C4-2B (cell line): ENCODE results near the gene ST7.
A peak's percentile ranks its signal among the peaks of the same experiment; 100 is the strongest.

Experiments used
- H3K27ac ChIP-seq: fragments of 450-650 bp; 2 replicates; pipeline ENCODE4 v1.5.1; 2017
- CTCF ChIP-seq: fragments of 450-650 bp; conservative IDR thresholded peaks from 2 replicates; pipeline ENCODE4 v1.5.1; 2017; ENCODE audit warnings: mild to moderate bottlenecking
- ZFX ChIP-seq: fragments of 450-650 bp; IDR thresholded peaks from 2 replicates; pipeline ENCODE4 v1.6.1; 2017

The ST7 gene

DNA sequence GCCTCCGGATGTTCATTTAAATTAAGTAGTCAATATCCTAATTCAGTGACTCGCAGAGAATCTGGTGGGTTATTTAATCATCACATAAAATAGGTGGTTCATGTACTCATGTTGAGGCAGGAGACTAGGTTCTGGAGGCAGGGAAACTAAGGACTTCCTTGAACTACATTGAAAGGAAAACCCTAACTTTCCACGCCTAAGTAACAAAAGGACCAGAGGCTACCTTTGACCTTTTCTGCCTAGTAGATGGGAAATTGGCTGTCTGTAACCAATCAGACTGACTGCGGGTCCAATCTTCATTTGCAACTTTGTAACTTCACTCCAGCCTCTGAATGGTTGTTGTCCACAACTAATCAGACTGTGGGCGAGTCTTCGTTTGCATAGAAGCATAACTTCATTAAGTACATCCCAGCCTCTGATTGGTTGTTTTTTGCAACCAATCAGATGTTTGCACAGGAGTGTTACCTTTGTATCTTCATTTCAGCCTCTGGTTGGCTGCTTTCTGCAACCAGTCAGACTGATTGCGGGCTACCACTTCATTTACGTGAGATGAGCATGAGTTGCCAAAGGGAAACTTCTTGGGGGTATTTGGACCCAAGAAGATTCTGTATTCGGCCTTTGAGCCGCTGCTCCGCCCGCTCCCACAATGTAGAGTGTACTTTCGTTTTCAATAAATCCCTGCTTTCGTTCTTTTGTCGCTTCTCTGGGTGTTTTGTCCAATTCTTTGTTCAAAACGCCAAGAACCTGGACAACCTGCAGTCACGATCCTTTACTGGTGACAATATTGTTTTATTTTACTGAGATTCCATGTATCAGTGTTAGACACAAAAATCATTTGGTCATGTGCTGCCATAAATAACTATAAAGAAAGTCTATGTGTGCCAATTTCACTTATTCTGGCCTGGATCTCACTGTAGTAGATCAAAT is 1.7 kb upstream of the ST7 start:
- no peak overlapping the region for H3K27ac ChIP-seq
- TF ChIP-seq CTCF (no peak), ZFX (no peak)

DNA sequence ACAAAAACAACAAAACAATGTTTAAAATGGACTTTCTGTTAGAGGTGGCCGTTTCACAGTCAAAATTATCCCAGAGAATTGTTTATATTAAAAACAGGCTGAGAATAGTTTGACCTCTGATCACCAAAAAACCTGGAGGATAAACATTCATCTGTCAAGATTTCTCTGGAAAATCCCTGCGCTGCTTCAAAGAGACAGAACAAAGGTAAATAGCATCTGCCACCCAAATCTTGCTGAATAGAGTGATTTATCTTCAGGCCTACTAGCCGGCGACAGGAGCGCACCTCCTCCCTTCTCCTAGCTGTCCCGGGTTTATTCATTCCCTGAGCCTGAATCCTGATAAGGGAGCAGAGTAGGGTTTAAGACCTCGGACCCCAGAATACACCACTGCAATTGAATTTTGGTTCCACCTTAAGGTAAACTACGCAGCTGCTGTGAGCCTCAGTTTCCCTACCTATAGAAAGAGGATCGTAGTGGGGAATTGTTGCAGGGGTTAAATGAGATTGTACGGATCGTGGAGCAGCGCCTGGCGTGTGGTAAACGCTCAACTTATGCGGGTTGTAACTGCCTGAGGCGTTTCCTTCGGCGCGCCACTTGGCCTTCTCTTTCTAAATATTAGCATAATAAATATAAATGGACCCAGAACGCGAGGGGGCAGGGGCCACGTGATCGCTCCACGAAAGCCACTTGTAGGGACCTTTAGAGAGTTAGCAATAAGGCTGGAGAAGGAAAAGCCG is 498 bp upstream of the ST7 start:
- TF ChIP-seq CTCF, result no peak; the same call in 1 of the 2 replicates
- TF ChIP-seq ZFX, result no peak
- H3K27ac ChIP-seq, result peak overlapping the region; percentile 90

DNA sequence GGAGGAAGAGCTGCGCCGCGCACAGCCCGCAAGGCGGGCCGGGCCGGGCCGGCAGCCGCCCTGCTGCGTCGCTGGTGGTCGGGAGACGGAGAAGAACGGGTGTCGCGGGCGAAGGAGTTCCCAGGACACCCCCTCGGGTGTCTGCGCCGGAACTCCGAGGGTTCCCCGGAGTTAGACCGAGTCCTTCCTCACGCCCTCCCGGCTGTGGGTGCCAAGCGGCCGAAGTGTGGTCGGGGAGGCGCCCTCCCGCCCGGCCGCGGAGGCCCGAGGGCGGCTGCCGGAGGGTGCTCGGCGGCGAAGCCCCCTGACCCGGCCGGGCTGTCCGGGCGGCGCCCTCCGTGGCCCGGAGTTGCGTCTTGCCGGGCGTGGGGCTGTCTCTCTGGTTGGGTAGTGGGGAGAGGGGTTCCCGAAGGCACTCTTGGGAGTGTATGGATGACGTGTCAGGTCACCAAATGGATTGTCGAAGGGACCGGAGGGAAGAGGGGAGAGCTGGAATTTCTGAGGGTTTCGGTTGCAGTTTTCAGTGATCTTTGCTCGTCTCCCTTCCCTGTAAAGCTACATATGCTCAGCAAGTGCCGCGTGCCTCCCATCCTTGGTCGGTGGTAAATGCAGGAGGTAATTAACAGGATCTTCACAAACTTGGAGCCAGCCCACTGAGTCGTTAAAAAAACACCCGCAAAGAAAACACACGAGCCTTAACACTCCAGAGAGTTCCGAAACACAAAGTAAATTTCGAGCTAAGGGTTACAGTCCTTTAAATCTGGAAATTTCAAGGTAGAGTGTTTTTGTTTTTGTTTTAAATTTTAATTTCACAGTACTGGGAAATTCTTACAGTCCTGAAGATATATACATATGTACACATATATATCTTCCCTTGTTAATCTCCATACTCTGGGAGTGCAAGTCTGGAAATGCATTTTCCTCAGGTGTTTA is 871 bp downstream of the ST7 start:
- H3K27ac ChIP-seq, result peak overlapping the region; percentile 90

GRCh38 chr7:116955340-116955739 is 2.0 kb downstream of the ST7 start:
- TF ChIP-seq CTCF (no peak), ZFX (no peak)
- no peak overlapping the region for H3K27ac ChIP-seq

More for the DNA sequence above, 871 bp downstream of the ST7 start:
- TF ChIP-seq ZFX, result peak; percentile 72; the same call in 1 of the 2 replicates
- no peak for TF ChIP-seq CTCF

GRCh38 chr7:116955801-116956476 is 2.6 kb downstream of the ST7 start:
- TF ChIP-seq ZFX (no peak), CTCF (no peak)
- peak overlapping the region; percentile 28; the same call in 1 of the 2 replicates for H3K27ac ChIP-seq

- TF ChIP-seq ZFX, result no peak
- no peak for TF ChIP-seq CTCF
- peak overlapping the region; percentile 28; the same call in 1 of the 2 replicates for H3K27ac ChIP-seq
Measured at GRCh38 chr7:116956477-116956804, 3.1 kb downstream of the ST7 start.
